HG02588 (cell line): Measurements from ENCODE around the gene FHIT.
"Not testable (repeated sequence)": the region's sequence is repeated elsewhere in the genome, so short reads cannot be mapped to it uniquely, and the experiment has no call there.

Experiments used
- ATAC-seq: cut with Tn5 transposase; IDR thresholded peaks from one replicate; pipeline ENCODE4 v1.9.1; 2021; ENCODE audit warnings: mild to moderate bottlenecking, moderate library complexity; ENCODE audit not compliant: unreplicated experiment

The FHIT gene

DNA sequence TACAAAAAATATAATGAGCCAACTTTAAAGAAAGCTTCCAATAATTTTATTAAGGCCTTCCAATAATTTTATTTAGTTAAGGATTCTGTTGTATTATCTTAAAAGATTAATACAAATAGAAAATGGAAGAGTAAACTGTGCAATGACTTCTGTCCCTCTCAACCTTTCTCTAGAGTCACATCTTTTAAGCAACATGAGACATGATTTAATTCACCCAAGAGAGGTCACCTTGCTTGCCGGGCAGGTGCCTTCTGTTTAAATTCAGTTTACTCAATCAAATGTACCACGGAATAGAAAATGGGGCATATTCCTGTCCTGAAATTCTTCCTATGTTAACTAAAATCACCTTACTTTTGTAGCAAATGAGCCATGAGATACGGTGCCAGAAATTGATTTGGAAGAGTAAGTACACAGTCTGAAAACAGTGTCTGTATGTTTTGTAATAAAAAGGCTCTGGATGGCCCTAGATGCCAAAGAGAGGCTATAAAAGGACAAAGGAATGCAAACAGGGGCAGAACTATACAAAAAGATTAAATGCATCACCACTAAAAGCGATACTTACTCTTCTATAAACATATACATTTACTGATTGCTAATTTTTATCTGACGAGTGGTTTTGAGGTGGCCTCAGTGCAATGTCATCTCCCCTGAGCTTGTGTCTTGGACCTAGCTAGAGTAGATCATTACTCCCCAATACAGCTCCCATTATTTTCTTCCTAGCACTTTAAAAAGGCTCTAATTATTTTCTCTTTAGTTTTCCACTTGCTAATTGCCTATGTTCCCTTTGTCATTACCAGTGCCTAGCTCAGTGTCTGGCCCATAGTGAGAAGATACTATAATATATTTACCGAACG lies 134.0 kb downstream of the FHIT start:
- ATAC-seq: no peak

DNA sequence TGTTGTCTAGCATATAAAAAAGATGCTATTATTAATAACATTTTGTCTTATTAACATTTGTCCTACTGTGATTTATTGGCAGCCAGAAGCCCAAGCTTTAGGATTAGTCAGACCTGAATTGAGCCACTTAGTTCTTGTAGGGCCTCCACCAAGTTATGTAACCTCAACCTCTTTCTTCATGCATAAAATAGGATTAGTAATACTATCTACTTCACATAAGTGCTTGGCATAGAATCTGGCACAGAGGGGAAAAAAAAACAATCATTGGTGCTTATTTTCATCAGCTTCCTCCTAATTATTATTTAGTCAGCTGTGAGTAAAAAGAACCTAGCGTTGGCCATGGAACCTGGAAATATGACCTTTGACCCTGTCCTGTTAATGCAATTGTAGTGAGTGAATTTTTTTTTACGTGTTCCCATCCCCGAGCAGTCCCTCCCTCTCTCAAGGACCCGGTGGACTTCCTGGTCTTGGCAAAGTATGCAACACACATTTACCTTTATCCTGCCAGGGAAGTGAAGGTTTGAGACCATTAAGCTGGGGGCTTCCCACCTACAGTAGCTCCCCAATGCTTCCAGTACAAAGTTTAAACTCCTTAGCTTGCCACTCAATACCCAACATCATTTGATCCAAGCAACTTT lies 136.8 kb downstream of the FHIT start:
- ATAC-seq: no peak

DNA sequence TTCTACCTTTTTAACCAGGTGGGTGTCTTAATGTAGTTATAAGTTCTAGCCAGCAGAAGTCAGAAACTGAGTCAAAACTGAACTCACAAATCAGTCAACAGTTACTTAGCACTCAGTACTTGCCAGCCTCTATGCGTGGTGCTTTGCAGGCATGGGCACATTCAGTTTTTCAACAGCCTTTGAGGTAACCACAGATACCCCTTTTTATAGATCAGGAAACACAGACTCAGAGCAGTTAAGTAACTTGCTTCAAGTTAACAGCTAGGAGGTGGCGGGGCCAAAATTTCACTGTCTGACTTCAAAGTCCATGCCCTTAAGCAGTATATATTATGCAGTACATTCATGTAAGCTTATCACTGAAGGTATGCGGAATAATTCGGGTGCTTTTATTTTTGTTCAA lies 139.4 kb downstream of the FHIT start:
- ATAC-seq: peak; percentile 85

- ATAC-seq: no peak
These were observed 140.7 kb downstream of the FHIT start for GRCh38 chr3:61110576-61110975.

DNA sequence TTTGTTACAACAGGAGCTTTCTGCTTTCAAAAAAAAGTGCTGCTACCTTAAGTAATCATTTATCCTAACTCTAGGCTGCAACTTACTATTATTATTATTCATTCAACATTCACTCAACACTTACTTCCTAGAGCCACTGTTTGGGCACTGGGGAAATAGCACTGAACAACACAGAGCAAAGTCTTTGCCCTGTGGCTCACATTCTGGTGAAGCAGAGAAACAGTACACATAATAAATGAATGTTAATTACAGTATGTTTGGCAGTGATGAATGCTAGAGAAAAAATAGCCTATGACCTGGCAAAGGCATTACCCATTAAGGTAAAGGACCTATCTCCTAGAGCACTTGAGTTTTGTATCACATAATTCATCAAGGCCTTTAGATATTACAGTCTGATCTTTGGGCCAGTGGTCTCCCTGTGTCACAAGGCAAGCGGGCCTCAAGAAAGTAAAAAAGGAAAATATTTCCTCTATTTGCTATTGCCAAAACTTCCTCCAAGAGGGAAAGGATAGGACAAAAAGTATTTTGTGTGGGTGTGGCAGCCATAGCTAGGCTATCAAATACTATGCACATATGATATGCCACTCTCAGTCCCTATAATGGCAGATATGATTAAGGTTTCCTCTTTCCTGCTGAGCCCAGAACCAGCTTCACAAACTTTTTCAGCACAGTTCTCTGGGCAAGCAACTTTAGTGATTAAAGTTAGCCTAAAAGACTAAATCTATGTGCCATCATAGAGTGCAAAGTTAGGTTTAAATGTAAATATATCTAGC lies 142.8 kb downstream of the FHIT start:
- no peak for ATAC-seq

GRCh38 chr3:61094608-61095007 lies 156.6 kb downstream of the FHIT start:
- no peak for ATAC-seq

GRCh38 chr3:61093364-61093763 lies 157.9 kb downstream of the FHIT start:
- ATAC-seq: no peak

DNA sequence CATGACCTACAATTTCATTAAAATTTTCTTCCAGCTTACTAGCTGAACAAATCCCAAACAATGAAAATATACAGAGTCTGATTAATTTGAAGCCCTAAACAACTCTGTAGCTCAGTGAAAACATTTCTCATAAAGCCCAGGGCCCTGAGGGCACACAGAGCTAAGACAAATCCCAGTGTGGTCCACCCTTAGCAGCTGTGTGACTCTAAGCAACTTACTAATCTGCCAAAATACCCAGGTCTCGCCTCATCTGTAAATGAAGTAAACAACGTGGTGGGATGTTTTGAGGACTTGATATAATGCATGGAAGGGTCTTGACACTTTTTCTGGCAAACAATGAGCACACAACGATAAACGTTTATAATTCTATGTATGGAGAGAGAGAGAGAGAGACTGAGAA lies 158.4 kb downstream of the FHIT start:
- ATAC-seq: no peak

GRCh38 chr3:61090389-61091169 lies 160.7 kb downstream of the FHIT start:
- no peak for ATAC-seq

GRCh38 chr3:61087465-61087864 lies 163.8 kb downstream of the FHIT start:
- ATAC-seq: no peak

DNA sequence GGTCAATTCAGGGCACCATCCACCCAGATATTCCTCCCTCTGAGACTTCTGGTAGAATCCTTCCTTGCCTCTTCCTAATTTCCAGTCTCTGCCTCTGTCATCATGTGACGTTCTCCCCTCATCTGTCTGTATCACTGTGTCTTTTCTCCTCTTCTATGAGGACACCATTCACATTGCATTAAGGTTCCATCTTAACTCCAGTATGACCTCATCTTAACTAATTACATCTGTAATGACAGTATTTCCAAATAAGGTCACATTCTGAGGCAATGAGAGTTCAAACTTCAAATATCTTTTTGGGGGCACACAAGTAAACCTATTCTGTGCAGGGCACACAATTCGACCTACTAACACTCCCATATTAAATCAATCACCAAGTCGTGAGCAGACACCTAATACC lies 169.7 kb downstream of the FHIT start:
- no peak for ATAC-seq

DNA sequence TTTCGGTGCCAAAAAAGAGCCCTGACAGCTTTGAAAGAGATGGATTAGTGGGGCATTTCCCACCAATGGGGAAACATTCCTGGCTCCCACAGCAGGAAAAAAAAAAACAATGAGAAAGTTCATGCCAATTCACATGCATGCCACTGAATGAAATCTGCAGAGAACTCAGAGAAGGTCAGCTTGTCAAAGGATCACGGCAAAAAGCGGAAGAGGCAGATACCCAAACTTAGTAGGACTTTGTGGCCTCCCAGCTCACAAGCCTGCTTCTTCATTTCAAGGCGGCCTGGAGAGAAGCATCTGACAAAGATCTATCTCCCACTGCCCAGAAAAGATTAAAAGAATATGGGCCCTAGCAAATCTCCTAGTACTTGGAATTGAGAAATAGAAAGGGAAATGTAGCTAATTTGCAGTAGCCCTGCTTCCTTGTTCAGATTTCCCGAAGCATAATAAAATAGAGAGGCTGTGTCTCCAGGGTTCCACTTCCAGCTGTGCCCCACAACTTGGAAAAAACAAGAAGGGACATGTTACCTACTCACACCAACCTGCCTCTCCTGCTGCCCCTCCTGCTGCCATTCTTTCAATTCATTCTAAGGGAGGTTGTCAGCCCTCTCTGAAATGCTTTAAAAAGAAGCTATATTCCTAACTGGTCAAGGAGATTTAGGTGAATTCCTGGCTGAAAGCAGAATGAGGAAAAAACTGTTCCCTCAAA lies 170.4 kb downstream of the FHIT start:
- ATAC-seq: no peak

- ATAC-seq: no peak
These were observed 173.1 kb downstream of the FHIT start for GRCh38 chr3:61078048-61078752.

DNA sequence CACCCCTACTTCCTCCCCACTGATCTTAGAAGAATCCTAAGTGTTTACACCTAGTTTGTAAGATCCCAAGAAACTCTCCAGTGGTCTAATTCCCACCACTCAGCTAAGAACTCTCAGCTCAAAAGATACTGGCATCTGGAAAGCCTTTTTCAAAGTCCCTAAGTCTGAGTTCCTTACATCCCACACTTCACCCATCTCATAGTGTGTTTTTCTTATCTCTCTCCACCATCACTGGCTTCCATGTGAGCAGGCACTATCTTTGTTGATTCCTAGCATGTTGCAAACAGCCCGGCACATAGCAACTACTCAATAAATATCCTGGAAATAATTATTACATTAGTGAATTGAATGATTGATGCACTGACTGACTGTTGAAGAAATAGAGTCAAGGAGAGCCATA lies 173.7 kb downstream of the FHIT start:
- no peak for ATAC-seq

DNA sequence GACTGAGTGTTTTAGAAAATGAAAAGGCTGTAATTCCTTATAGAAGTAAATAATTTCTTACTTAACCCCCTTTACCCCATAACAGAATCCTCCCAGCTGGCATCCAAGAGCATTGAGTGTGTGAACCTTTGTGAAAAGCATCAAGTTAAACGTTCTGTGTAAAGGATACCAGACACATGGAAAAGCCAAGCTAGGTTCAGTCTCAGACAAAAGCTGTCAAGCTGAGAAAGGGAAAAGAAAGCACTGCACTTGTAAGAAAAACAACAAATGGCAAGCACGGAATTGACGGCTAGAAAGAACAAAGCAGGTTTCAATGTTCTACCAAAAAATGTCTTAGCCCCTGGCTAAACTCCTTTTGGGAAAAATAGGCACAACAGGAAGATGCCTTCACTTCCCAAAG lies 176.5 kb downstream of the FHIT start:
- no peak for ATAC-seq

DNA sequence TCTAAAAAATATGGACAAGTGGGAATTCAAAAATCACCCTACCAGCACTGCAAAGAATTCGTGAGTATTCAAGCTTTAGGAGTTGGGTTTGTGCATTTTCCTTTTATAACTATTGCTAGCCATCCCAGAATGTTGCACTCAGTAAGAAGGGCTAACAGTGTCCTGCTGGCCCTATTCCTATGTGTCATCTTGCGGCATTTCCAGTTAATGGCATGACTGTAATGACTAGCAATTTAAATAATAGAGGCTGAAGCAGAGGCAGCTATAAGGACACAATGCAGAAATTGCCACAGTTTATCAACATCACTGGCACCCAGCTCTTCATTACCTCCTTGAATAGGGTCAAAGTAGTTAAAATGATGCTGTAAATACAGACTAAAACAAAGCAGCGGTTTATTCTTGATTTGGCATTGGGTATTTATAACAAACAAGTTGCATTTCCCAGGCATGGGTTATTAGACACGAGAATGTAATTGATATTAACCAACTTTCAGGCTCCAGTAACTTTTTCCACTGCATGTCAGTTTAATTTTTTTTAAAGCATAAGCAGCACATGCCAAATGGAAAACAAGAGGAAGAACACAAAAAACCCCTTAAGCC lies 177.6 kb downstream of the FHIT start:
- ATAC-seq: no peak

DNA sequence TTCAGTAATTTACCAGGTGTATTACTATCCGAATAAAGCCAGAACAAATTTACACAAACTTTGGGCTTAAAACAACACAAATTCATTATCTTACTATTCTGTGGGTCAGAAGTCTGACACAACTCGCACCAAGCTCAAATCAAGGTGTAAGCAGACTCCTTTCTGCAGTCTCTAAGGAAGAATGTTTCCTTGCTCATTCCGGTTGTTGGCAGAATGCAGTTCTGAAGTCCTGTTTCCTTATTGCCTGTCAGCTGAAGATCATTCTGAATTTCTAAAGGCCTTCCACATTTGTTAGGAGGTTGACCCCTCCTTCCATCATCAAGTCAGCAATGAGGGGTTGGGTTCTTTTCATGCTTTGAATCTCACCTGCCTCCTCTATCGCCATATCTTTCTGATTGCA lies 183.2 kb downstream of the FHIT start:
- no peak for ATAC-seq

GRCh38 chr3:61066800-61067199 lies 184.5 kb downstream of the FHIT start:
- ATAC-seq: no peak

GRCh38 chr3:61066222-61066621 lies 185.0 kb downstream of the FHIT start:
- ATAC-seq: not testable (repeated sequence)
